GM12878 (cell line): ENCODE measurements around the gene RAB37.

Experiments used
- JUND ChIP-seq: IDR thresholded peaks from 2 replicates; pipeline ENCODE4 v1.6.1; 2012; ENCODE audit warnings: low read depth, mild to moderate bottlenecking, low read length, improper control_type of control experiment, moderate library complexity
- STAT1 ChIP-seq: fragments of 450-650 bp; conservative IDR thresholded peaks from 2 replicates; pipeline ENCODE4 v1.6.1; 2014; ENCODE audit warnings: antibody characterized with exemption, mild to moderate bottlenecking
- TF ChIP-seq, protein P1 (sequence below): IDR thresholded peaks from 2 replicates; pipeline ENCODE4 v1.6.1; 2011; ENCODE audit warnings: low read depth, low read length, improper control_type of control experiment, borderline replicate concordance
- TF ChIP-seq, protein P2 (sequence below): IDR thresholded peaks from 2 replicates; pipeline ENCODE4 v1.6.1; 2011; ENCODE audit warnings: low read depth, mild to moderate bottlenecking, low read length, moderate library complexity, borderline replicate concordance; ENCODE audit errors: extremely low read depth
- TF ChIP-seq, protein P3 (sequence below), 3 experiments: IDR thresholded peaks in 2 of 3; conservative IDR thresholded peaks in 1 of 3; 2 replicates each; pipeline ENCODE4 v1.5.1; 2011; ENCODE audit warnings: low read depth in 3 of 3, low read length in 3 of 3, mild to moderate bottlenecking in 3 of 3, control low read depth in 2 of 3, moderate library complexity in 2 of 3, inconsistent platforms in 1 of 3, mixed read lengths in 1 of 3; ENCODE audit not compliant: control insufficient read depth in 2 of 3, insufficient read depth in 1 of 3; ENCODE audit errors: extremely low read depth in 1 of 3

DNA sequence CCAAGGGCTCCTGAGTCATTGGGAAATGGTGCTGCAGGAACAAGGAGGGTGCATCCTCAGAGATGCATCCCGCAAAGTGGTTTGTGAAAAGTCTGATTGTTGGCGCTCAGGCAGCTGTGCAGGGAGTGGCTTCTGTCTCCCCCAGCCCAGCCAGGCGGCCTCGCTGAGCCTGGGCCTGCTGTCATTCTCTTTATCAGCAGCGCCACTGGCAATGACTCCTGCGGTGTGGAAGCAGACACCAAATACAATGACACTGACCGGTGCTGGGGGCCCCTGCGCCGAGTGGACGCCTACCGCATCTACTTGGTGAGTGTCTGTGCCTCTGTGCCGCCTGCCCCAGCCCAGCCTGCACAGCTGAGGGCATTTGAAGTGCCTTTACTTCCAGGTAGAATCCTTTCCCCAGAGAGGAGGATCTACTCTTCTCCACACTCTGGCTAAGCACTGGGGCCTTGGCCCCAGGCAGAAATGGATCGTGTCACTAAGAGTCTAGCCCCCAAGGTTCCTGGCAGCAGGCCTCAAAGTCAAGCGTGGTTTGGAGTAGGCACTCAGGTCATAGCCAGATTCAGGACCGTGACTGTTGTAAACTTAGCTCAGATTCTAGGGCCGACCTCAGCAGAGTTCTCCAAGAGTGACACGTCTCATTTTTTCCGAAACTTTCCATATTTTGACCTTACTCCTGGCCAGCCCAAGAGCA, 58.4 kb downstream of the RAB37 start:
- TF ChIP-seq, protein P1, sequence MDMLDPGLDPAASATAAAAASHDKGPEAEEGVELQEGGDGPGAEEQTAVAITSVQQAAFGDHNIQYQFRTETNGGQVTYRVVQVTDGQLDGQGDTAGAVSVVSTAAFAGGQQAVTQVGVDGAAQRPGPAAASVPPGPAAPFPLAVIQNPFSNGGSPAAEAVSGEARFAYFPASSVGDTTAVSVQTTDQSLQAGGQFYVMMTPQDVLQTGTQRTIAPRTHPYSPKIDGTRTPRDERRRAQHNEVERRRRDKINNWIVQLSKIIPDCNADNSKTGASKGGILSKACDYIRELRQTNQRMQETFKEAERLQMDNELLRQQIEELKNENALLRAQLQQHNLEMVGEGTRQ, result no peak
- TF ChIP-seq JUND (no peak), STAT1 (no peak)
- TF ChIP-seq, protein P2, sequence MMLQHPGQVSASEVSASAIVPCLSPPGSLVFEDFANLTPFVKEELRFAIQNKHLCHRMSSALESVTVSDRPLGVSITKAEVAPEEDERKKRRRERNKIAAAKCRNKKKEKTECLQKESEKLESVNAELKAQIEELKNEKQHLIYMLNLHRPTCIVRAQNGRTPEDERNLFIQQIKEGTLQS, result no peak
- TF ChIP-seq, protein P3, sequence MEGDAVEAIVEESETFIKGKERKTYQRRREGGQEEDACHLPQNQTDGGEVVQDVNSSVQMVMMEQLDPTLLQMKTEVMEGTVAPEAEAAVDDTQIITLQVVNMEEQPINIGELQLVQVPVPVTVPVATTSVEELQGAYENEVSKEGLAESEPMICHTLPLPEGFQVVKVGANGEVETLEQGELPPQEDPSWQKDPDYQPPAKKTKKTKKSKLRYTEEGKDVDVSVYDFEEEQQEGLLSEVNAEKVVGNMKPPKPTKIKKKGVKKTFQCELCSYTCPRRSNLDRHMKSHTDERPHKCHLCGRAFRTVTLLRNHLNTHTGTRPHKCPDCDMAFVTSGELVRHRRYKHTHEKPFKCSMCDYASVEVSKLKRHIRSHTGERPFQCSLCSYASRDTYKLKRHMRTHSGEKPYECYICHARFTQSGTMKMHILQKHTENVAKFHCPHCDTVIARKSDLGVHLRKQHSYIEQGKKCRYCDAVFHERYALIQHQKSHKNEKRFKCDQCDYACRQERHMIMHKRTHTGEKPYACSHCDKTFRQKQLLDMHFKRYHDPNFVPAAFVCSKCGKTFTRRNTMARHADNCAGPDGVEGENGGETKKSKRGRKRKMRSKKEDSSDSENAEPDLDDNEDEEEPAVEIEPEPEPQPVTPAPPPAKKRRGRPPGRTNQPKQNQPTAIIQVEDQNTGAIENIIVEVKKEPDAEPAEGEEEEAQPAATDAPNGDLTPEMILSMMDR (IDR thresholded peaks at IDR 0.05 in 2 of 3, conservative IDR thresholded peaks at IDR 0.05 in 1 of 3; ENCODE audit: control insufficient read depth in 2 of 3, extremely low read depth in 1 of 3, insufficient read depth in 1 of 3, low read depth in 3 of 3, low read length in 3 of 3), result no peak
